Mucosa of rectum (tissue), 2 donors: ENCODE measurements around the gene SCEL.

Experiments used
- H3K27ac ChIP-seq, 2 donors: one replicate each; pipeline ENCODE4 v1.7.0; 2013; ENCODE audit warnings: inconsistent platforms in 2 of 2, low read depth in 2 of 2, low read length in 2 of 2
- H3K27me3 ChIP-seq, 2 donors: one replicate each; pipeline ENCODE4 v1.7.0; 2013; ENCODE audit warnings: low read length in 2 of 2; ENCODE audit not compliant: control insufficient read depth in 2 of 2, insufficient read depth in 2 of 2
- H3K36me3 ChIP-seq, 2 donors: one replicate each; pipeline ENCODE4 v1.7.0; 2013; ENCODE audit warnings: low read length in 2 of 2; ENCODE audit not compliant: control insufficient read depth in 2 of 2, insufficient read depth in 2 of 2
- H3K4me1 ChIP-seq, 2 donors: one replicate each; pipeline ENCODE4 v1.7.0; 2013; ENCODE audit warnings: low read length in 2 of 2, mild to moderate bottlenecking in 1 of 2; ENCODE audit not compliant: control insufficient read depth in 2 of 2, insufficient read depth in 2 of 2
- H3K4me3 ChIP-seq, 2 donors: one replicate each; pipeline ENCODE4 v1.7.0; 2013; ENCODE audit warnings: low read length in 2 of 2
- H3K9ac ChIP-seq, 2 donors: one replicate each; pipeline ENCODE4 v1.7.0; 2013; ENCODE audit warnings: low read length in 2 of 2, low read depth in 1 of 2, mild to moderate bottlenecking in 1 of 2
- H3K9me3 ChIP-seq, 2 donors: one replicate each; pipeline ENCODE4 v1.7.0; 2013; ENCODE audit warnings: low read length in 2 of 2; ENCODE audit not compliant: control insufficient read depth in 2 of 2
- donor health status: healthy.
- donor health status: Normal muscosa, but diverticular disease.

The SCEL gene

DNA sequence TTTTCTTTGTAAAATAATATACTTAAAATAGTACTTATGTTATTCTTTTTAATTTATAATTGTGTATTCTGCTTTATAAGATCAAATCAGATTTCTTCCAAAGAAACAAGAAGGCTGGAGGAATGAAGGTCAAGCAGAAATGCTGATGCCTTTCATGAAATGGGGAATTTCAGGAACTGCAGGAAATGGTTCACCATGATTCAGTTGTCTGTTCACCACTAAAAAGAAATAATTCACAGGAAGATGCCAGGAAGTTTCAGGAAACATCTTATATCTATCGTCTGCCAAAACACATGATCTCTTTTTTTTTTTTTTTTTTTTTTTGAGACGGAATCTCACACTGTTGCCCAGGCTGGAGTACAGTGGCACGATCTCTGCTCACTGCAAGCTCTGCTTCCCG is 15.7 kb upstream of the SCEL start:
- Histone ChIP-seq H3K27ac (no peak overlapping the region), H3K9me3 (no peaks in the 10 kb centered on the region), H3K9ac (no peak overlapping the region), H3K4me3 (no peak overlapping the region), H3K36me3 (no peaks in the 10 kb centered on the region), H3K4me1 (no peaks in the 10 kb centered on the region), H3K27me3 (no peaks in the 10 kb centered on the region)

DNA sequence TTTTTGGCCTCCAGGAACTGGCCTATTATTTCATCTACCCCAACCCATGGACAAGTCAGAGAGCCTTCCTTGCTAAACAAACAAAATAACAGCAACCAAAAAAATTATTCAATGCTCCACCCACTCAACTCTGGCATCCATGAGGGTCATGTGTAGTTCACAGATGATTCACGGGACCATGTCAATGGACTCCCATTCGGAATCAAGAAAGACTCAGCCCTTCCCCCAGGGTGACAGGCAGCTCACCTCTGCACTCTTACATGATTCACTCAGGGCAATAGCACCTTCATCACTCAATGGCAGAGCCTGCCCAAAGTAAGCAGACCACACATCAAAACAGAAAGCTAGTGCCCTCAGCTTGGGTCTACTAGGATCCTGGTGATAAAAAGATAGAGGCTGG is 14.3 kb upstream of the SCEL start:
- Histone ChIP-seq H3K27me3 (no peaks in the 10 kb centered on the region), H3K4me1 (no peaks in the 10 kb centered on the region), H3K9ac (no peak overlapping the region), H3K27ac (no peak overlapping the region), H3K4me3 (no peak overlapping the region), H3K36me3 (no peaks in the 10 kb centered on the region), H3K9me3 (no peaks in the 10 kb centered on the region)

DNA sequence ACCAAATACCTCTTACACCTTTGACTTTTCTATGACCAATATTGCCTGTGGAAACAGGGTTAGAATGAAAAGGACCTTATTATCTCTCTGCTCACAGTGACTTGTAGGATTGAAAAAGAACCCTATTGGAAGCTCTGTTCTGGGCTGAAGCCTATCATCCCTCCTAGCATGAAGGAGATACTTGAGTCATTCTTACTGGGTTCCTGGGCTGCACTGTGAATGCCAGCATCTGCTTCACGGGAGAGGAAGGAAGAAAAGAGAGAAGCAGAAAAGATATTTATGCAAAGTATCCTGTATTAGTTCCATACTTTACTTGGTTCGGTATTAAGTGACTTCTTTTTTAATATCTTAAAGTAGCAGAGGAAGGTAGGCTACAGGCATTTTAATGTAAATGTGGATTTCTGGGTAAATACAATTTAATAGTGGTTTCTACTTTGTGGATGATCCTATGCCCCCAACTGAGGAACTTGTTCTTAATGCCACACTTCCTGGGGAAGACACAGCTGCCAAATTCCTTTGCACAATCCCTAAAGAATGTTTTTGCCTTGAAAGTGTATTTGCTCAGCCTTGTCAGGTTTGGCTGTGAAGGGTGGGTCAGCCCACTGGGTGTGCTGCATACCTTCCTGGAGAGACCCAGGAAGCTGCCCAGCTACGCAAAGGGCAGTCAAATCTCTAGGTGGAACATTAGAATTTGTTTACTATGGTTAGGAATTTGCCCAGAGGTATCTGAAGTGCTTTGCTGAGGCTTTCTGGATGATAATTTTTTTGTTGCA is 13.7 kb upstream of the SCEL start:
- H3K36me3 ChIP-seq, result no peaks in the 10 kb centered on the region
- H3K4me3 ChIP-seq, result no peak overlapping the region
- no peaks in the 10 kb centered on the region for H3K27me3 ChIP-seq
- no peaks in the 10 kb centered on the region for H3K9me3 ChIP-seq
- no peak overlapping the region for H3K9ac ChIP-seq
- H3K27ac ChIP-seq, result no peak overlapping the region
- H3K4me1 ChIP-seq, result no peaks in the 10 kb centered on the region

DNA sequence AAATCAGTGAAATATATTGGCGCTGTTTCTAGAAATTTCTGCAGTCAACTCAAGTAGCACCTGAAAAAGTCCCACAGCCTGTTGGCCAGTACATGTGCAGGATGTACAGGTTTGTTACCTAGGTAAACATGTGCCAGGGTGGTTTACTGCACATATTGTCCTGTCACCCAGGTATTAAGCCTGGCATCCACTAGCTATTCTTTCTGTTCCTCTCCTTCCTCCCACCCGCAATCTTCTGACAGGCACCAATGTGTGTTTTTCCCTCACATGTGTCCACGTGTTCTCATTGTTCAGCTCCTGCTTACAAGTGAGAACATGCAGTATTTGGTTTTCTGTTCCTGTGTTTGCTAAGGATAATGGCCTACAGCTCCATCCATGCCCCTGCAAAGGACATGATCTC is 13.1 kb upstream of the SCEL start:
- Histone ChIP-seq H3K9me3 (no peaks in the 10 kb centered on the region), H3K27me3 (no peaks in the 10 kb centered on the region), H3K27ac (no peak overlapping the region)

DNA sequence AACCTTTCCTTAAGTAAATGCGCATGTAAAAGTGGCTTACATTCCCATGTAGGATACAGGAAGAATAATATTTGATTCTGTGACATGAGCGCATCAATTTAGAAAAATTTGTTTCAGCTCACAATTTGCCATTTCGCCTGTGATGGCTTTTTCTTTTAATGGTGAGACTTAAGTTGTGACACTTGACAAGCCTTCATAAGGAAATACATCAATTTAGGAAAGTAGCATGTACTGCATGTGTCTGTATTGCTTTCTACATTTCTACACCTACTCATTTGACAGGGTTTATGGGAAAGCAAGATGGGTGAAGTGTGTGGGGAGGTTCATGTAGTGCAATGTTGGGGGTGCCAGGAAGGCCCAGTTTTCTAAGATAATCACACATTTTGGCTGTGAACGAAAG is 12.1 kb upstream of the SCEL start:
- H3K27me3 ChIP-seq, result no peaks in the 10 kb centered on the region
- no peak overlapping the region for H3K9ac ChIP-seq
- no peak overlapping the region for H3K4me3 ChIP-seq
- H3K9me3 ChIP-seq, result no peaks in the 10 kb centered on the region
- no peak overlapping the region for H3K27ac ChIP-seq
- H3K36me3 ChIP-seq, result no peaks in the 10 kb centered on the region
- no peaks in the 10 kb centered on the region for H3K4me1 ChIP-seq

More for the DNA sequence above, 13.1 kb upstream of the SCEL start:
- Histone ChIP-seq H3K9ac (no peak overlapping the region), H3K36me3 (no peaks in the 10 kb centered on the region), H3K4me1 (no peaks in the 10 kb centered on the region), H3K4me3 (no peak overlapping the region)

DNA sequence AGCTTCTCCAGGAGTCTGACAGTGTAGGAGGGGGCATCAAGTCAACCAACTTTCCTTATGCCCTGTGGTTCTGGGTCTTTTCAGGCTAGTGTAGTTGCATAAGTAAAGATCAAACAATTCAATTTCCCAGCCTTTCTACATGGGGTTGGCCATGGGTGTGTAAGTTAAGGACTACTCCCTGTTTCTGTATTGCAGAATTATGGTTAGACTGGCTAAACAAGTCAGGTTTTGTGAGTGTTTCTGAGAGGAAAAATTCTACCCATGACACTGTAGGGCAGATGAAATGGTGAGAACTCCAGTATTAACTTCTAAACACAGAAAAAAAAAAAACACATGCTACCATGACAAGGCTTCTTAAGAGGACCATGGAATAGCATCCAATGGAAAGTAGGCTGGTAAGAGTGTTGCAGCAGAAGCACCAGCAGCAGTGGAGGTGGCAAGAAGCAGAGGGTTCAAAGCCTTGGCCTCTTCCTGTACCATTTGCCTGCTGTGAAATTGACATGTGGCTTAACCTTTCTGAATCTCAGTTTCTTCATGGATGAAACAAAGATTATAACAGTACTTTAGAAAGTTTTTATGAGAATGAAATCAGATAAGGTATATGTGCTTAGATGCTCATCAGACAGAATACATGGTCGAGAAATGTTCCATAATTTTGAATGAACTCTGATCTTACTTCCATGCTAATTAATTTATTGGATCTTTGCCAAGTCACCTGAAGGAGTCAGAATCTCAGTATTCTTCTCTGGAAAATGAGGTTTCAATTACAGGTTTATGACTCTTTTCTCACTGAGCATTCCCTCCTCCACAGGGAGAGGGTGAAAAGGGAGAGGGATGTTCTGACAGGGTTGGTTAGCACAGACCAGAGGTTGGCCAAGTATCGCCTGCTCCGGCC is 11.4 kb upstream of the SCEL start:
- H3K4me3 ChIP-seq, result no peak overlapping the region
- no peaks in the 10 kb centered on the region for H3K9me3 ChIP-seq
- no peak overlapping the region for H3K27ac ChIP-seq
- H3K36me3 ChIP-seq, result no peaks in the 10 kb centered on the region
- H3K9ac ChIP-seq, result no peak overlapping the region
- no peaks in the 10 kb centered on the region for H3K27me3 ChIP-seq
- no peaks in the 10 kb centered on the region for H3K4me1 ChIP-seq

DNA sequence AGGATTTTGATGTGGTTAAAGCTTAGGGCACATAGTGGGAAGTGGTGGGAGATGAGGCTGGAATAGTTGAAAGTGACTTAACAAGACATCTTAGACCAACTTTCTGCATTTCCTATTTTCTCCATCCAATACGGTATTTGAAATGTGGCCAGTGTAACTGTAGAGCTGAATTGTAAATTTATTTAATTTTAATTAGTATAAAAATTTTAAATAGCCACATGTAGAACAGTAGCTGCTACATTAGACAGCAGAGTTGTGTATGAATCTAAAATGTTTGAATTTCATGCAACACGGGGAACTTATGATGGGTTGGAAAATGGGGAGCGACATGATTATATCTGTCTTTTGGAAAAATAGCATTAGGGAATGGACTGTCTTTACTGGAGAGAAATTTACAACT is 7.1 kb upstream of the SCEL start:
- H3K27ac ChIP-seq, result no peak overlapping the region
- no peaks in the 10 kb centered on the region for H3K36me3 ChIP-seq
- H3K4me1 ChIP-seq, result no peaks in the 10 kb centered on the region
- no peaks in the 10 kb centered on the region for H3K27me3 ChIP-seq
- no peak overlapping the region for H3K9ac ChIP-seq
- H3K4me3 ChIP-seq, result no peak overlapping the region
- H3K9me3 ChIP-seq, result no peaks in the 10 kb centered on the region

DNA sequence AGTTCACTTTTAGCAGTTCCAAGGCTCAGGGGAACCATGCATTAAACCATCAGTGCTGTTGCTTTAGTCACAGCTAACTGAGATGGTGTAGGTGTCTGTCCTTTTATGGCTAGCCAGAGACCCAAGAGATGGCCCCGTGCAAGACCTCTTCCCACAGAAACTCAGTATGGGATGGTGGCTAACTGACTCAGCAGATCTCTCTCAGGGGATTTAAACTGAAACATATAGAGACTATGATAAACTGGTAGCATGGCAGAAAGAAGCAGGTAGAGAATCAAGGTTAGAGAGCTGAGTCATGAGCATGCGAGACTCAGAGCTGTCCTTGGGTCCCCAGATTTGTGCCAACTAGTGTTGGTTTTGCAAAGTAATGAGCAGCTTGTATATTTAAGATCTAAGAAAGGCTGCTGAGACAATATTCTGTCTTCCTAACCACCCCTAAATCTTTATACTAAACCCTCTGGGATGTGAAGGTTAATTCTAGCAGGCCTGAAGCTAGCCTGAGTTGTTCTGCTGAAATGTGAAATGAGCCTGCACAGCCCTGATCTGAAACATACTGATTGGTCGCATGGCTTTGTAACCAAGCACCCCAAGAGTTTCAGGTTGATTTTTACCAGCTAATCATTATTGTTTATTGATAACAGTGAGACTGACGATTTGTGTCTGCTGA is 6.5 kb upstream of the SCEL start:
- H3K36me3 ChIP-seq, result no peaks in the 10 kb centered on the region

DNA sequence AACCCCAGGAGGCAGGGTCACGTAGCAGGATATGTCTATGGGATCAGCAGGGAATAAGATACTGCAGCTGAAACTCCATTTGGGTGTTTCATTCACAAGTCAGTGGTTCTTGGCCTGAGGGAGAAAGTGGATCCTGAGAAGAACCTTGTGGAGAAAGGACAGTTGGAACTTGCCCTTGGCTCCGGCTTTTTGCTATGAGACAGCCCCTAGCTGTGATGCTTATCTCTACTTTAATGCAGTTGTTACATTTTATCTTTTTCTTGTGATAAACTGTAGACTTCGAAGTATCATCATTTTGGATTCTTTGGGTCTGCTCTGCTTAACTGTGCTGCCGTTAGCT is 6.0 kb upstream of the SCEL start:
- Histone ChIP-seq H3K9ac (no peak overlapping the region), H3K27me3 (no peaks in the 10 kb centered on the region), H3K4me1 (no peaks in the 10 kb centered on the region), H3K4me3 (no peak overlapping the region), H3K9me3 (no peaks in the 10 kb centered on the region), H3K27ac (no peak overlapping the region), H3K36me3 (no peaks in the 10 kb centered on the region)

More for the DNA sequence above, 6.5 kb upstream of the SCEL start:
- Histone ChIP-seq H3K4me1 (no peaks in the 10 kb centered on the region), H3K4me3 (no peak overlapping the region), H3K9ac (no peak overlapping the region), H3K9me3 (no peaks in the 10 kb centered on the region), H3K27ac (no peak overlapping the region), H3K27me3 (no peaks in the 10 kb centered on the region)

DNA sequence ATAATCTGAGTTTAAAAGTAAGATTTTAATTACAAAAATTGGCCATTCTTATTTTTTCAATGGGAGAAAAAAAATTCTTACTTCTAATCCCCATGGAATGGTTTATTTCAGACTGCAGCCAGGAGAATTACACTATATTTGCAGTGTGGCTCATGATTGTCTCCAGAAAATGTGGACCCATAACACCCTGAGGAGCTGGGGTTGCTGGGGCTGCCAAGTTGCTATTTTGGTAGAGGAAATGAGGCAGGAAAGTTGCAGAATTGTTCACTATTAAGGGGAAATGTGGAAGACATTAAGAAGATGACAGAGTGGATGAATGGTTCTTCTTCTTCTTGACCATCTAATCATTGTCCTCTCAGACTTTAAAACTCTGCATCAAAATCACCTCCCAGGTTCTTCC is 4.6 kb upstream of the SCEL start:
- no peak overlapping the region for H3K27ac ChIP-seq
- no peaks in the 10 kb centered on the region for H3K9me3 ChIP-seq
- H3K4me1 ChIP-seq, result no peaks in the 10 kb centered on the region
- H3K27me3 ChIP-seq, result no peaks in the 10 kb centered on the region
- H3K36me3 ChIP-seq, result no peaks in the 10 kb centered on the region
- H3K4me3 ChIP-seq, result no peak overlapping the region
- no peak overlapping the region for H3K9ac ChIP-seq
